ENCODE data around the gene CSTPP1.

- no peak for TF ChIP-seq POLR2A (IDR thresholded peaks at IDR 0.05)
- TF ChIP-seq, protein P1, sequence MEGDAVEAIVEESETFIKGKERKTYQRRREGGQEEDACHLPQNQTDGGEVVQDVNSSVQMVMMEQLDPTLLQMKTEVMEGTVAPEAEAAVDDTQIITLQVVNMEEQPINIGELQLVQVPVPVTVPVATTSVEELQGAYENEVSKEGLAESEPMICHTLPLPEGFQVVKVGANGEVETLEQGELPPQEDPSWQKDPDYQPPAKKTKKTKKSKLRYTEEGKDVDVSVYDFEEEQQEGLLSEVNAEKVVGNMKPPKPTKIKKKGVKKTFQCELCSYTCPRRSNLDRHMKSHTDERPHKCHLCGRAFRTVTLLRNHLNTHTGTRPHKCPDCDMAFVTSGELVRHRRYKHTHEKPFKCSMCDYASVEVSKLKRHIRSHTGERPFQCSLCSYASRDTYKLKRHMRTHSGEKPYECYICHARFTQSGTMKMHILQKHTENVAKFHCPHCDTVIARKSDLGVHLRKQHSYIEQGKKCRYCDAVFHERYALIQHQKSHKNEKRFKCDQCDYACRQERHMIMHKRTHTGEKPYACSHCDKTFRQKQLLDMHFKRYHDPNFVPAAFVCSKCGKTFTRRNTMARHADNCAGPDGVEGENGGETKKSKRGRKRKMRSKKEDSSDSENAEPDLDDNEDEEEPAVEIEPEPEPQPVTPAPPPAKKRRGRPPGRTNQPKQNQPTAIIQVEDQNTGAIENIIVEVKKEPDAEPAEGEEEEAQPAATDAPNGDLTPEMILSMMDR (IDR thresholded peaks at IDR 0.05): no peak
These were observed 210.7 kb downstream of the CSTPP1 start for GRCh38 chr11:47147250-47147649.

Measured in gastroesophageal sphincter (tissue), 3 donors.